Adrenal gland (tissue), 5 donors: ENCODE measurements around the gene SLC27A2.

Experiments
- CTCF ChIP-seq, 6 experiments: fragments of 450-650 bp in 4 of 6; fragments of 200-600 bp in 2 of 6; sonication (generic) in 1 of 6; IDR thresholded peaks; 1 replicate in 5 of 6; 2 replicates in 1 of 6; pipeline versions ENCODE4 v1.5.1 to v1.8.0; 2016 to 2021; ENCODE audit warnings: antibody characterized with exemption in 6 of 6, mild to moderate bottlenecking in 2 of 6, moderate library complexity in 1 of 6
- POLR2A ChIP-seq, 2 donors: fragments of 450-650 bp; IDR thresholded peaks; one replicate each; pipeline ENCODE4 v1.6.1; 2017; ENCODE audit warnings: antibody characterized with exemption in 2 of 2, mild to moderate bottlenecking in 2 of 2, moderate library complexity in 1 of 2
- donor health status: DM: no; HTN: no; CAD: no.

DNA sequence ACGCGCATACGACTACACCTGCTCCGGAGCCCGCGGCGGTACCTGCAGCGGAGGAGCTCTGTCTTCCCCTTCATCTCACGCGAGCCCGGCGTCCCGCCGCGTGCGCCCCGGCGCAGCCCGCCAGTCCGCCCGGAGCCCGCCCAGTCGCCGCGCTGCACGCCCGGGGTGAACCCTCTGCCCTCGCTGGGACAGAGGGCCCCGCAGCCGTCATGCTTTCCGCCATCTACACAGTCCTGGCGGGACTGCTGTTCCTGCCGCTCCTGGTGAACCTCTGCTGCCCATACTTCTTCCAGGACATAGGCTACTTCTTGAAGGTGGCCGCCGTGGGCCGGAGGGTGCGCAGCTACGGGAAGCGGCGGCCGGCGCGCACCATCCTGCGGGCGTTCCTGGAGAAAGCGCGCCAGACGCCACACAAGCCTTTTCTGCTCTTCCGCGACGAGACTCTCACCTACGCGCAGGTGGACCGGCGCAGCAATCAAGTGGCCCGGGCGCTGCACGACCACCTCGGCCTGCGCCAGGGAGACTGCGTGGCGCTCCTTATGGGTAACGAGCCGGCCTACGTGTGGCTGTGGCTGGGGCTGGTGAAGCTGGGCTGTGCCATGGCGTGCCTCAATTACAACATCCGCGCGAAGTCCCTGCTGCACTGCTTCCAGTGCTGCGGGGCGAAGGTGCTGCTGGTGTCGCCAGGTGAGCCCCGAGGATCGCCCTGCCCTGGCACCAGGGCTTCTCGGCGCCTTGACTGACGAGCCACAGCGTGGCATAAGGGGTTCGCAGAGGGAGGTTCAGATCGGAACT is 420 bp downstream of the SLC27A2 start:
- TF ChIP-seq CTCF (IDR thresholded peaks at IDR 0.05) (no peak), POLR2A (IDR thresholded peaks at IDR 0.05) (no peak)
